Mammary epithelial cell (primary cell): ENCODE results near the gene BIVM.

Experiments used
- CTCF ChIP-seq, 2 donors: IDR thresholded peaks in 1 of 2; conservative IDR thresholded peaks in 1 of 2; 2 replicates each; pipeline ENCODE4 v1.5.1; 2011 to 2012; ENCODE audit warnings: inconsistent platforms in 2 of 2, low read length in 2 of 2, mild to moderate bottlenecking in 2 of 2, control low read depth in 1 of 2, low read depth in 1 of 2; ENCODE audit not compliant: insufficient read depth in 1 of 2; ENCODE audit errors: extremely low read depth in 1 of 2
- EZH2 ChIP-seq: IDR thresholded peaks from 2 replicates; pipeline ENCODE4 v1.6.1; 2012; ENCODE audit warnings: low read length, inconsistent platforms, borderline replicate concordance

GRCh38 chr13:102768909-102769308 lies 30.0 kb upstream of the BIVM start:
- TF ChIP-seq EZH2 (no peak), CTCF (conservative IDR thresholded peaks at IDR 0.05 in 1 of 2, IDR thresholded peaks at IDR 0.05 in 1 of 2; ENCODE audit: extremely low read depth in 1 of 2, insufficient read depth in 1 of 2, low read depth in 1 of 2, low read length in 2 of 2) (no peak)
